T-helper 17 cell (primary cell): ENCODE measurements around the gene IL17RB. TPM values are rescaled to one million over a fixed set of nuclear protein-coding genes. Genes with fewer than 3 reads are reported as not detected.

ENCODE experiments used
- ATAC-seq: fragments of 150-1000 bp; cut with Tn5 transposase; 2 replicates; pipeline ENCODE4 v1.10.0; 2021; ENCODE audit warnings: mild to moderate bottlenecking, moderate library complexity
- DNase-seq, 3 donors: peaks; one replicate each; pipeline versions ENCODE4 v3.0.0 to v3.0.0-alpha.2; 2020 to 2021
- H3K9me3 ChIP-seq: one replicate; pipeline ENCODE4 v1.7.0; 2013; ENCODE audit warnings: low read length, mild to moderate bottlenecking; ENCODE audit not compliant: control insufficient read depth, poor library complexity, severe bottlenecking
- H3K27ac Mint-ChIP-seq: one replicate; pipeline ENCODE4 v1.8.0; 2022; ENCODE audit warnings: mild to moderate bottlenecking, moderate library complexity, mixed read lengths
- H3K27me3 Mint-ChIP-seq: one replicate; pipeline ENCODE4 v1.8.0; 2022; ENCODE audit warnings: mixed read lengths
- H3K36me3 Mint-ChIP-seq: one replicate; pipeline ENCODE4 v1.8.0; 2022; ENCODE audit warnings: low read depth, mixed read lengths
- H3K4me1 Mint-ChIP-seq: one replicate; pipeline ENCODE4 v1.8.0; 2022; ENCODE audit warnings: mild to moderate bottlenecking, mixed read lengths
- H3K4me3 Mint-ChIP-seq: one replicate; pipeline ENCODE4 v1.8.0; 2022; ENCODE audit warnings: mild to moderate bottlenecking, moderate library complexity, mixed read lengths
- total RNA-seq, 4 donors: library from RNA in 2 of 4; stranded (reverse) in 2 of 4; gene quantifications; one replicate each; pipeline ENCODE4 v1.2.3 and lab custom pipeline; 2022 to 2026

Gene IL17RB, protein sequence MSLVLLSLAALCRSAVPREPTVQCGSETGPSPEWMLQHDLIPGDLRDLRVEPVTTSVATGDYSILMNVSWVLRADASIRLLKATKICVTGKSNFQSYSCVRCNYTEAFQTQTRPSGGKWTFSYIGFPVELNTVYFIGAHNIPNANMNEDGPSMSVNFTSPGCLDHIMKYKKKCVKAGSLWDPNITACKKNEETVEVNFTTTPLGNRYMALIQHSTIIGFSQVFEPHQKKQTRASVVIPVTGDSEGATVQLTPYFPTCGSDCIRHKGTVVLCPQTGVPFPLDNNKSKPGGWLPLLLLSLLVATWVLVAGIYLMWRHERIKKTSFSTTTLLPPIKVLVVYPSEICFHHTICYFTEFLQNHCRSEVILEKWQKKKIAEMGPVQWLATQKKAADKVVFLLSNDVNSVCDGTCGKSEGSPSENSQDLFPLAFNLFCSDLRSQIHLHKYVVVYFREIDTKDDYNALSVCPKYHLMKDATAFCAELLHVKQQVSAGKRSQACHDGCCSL
- total RNA-seq (under 1 TPM; 0.44 to 0.75 TPM), total RNA-seq (lab: John Stamatoyannopoulos, UW) (6.5 to 26.8 reads per million in 2 donors)

DNA sequence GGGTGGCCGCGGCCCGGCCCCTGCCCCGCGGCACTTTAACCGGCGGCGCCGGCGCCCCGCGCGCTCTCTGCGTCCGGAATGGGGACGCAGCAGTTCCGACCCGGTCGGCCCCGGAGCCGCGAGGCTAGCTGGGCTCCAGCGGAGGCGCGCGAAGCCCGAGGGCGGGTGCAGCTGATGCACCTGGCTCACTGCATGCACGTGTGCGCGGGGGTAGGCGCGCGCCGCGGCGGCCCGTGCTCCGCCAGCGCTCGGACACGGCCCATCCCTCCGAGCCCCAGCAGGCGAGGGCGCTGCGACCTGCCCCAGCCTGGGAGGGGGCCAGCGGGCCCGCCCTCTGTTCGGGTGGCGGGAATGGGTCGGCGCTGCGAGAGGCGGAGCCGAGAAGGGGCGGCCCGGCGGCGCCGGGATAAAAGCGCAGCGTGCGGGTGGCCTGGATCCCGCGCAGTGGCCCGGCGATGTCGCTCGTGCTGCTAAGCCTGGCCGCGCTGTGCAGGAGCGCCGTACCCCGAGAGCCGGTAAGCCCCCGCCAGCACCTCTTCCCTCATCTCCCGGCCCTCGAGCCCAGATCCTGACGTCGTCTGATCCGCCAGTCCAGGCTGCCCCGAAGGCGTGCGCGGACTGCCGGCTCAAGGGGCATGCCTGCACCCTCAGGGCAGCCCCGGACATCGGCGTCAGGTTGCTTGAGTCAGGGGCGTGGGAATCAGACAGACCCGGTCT is at the start of gene IL17RB, which contains the start of gene CHDH:
TSS of gene IL17RB (plus strand) at position 435 of the 717 bp plus-strand sequence. CDS start at position 456, 21 bp downstream.
TSS of gene CHDH (minus strand) at position 286 of the 717 bp plus-strand sequence. CDS start 22,411 bp downstream, outside the sequence.
- DNase-seq (peak in 2 of 3 donors; percentile 23 to 27), ATAC-seq (peak; percentile 63)
- Mint-ChIP-seq H3K27me3 (peaks cover 64% of the 10 kb centered on the region), H3K4me3 (peak within 1 kb of the TSS; percentile 77), H3K4me1 (peaks cover 6% of the 10 kb centered on the region), H3K36me3 (peaks cover 5% of the 10 kb centered on the region), H3K27ac (no peak within 1 kb of the TSS)
- H3K9me3 ChIP-seq: no peaks in the 10 kb centered on the region

DNA sequence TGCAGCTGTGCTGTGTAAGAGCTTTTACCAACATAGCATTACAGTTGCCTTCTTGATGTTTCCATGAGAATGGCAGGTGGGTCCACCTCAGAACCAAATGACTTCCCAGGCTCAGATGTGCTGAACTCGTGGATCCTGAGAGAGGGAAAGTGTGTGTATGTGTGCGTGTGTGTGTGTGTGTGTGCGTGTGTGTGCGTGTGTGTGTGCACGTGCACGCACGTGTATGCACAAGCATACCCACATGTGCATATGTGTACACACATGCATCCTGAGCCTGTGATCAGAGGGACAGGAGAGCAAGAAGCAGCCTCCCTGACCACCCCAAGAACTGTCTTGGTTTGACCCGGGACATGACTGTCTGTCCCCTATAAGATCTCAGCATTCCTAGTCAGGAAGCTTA is 48.2 kb upstream of the IL17RB start:
- H3K4me3 Mint-ChIP-seq: no peak overlapping the region
- ATAC-seq (no peak), DNase-seq (no peak)
- H3K36me3 Mint-ChIP-seq: no peaks in the 10 kb centered on the region
- H3K9me3 ChIP-seq: no peaks in the 10 kb centered on the region
- H3K27ac Mint-ChIP-seq: no peak overlapping the region
- H3K27me3 Mint-ChIP-seq: peaks cover 25% of the 10 kb centered on the region
- H3K4me1 Mint-ChIP-seq: peaks cover 2% of the 10 kb centered on the region

GRCh38 chr3:53799338-53799865 is 47.0 kb upstream of the IL17RB start:
- H3K9me3 ChIP-seq: no peaks in the 10 kb centered on the region
- ATAC-seq (no peak), DNase-seq (no peak)
- Mint-ChIP-seq H3K36me3 (no peaks in the 10 kb centered on the region), H3K4me3 (no peak overlapping the region), H3K27me3 (peaks cover 25% of the 10 kb centered on the region), H3K27ac (no peak overlapping the region), H3K4me1 (peaks cover 2% of the 10 kb centered on the region)

- peaks cover 27% of the 10 kb centered on the region for H3K27me3 Mint-ChIP-seq
- H3K9me3 ChIP-seq: no peaks in the 10 kb centered on the region
- ATAC-seq (no peak), DNase-seq (no peak)
- H3K27ac Mint-ChIP-seq: no peak overlapping the region
- no peak overlapping the region for H3K4me3 Mint-ChIP-seq
- H3K4me1 Mint-ChIP-seq: peaks cover 2% of the 10 kb centered on the region
- no peaks in the 10 kb centered on the region for H3K36me3 Mint-ChIP-seq
These were observed 46.1 kb upstream of the IL17RB start for GRCh38 chr3:53800041-53800906.

GRCh38 chr3:53801319-53801718 is 45.0 kb upstream of the IL17RB start:
- DNase-seq (no peak), ATAC-seq (no peak)
- Mint-ChIP-seq H3K27me3 (peaks cover 19% of the 10 kb centered on the region), H3K4me1 (peaks cover under 1% of the 10 kb centered on the region), H3K4me3 (no peak overlapping the region), H3K36me3 (no peaks in the 10 kb centered on the region), H3K27ac (no peak overlapping the region)
- no peaks in the 10 kb centered on the region for H3K9me3 ChIP-seq

DNA sequence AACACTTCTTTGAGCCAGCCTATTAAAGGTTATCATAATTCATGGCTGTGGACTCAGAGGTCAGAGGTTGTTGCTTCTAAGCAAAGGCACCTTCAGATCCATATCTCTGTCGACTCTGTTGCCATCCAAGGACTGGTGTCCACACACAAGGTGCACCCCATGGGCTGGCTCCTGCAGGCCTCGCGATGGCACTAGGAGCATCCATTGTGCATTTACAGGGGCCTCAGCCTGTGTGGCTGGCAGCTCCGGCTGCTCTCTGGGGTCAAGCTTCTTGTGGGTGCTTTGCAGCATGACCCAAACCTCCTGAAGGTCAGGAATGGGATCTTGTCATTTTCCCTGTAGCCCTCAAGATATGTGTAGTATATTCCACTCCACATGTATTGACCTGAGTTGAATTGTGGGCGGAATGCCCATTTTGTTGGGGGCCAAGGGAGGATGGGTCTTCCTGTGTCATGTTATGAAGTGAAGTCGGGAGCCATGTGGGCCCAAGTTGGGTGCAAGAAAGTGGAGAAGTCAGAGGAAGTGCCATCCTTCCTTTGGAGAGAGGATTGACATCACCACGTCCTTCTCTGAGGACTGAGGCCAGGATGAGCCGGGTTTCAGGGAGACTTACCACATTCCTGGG is 44.0 kb upstream of the IL17RB start:
- DNase-seq (no peak), ATAC-seq (no peak)
- peaks cover 25% of the 10 kb centered on the region for H3K27me3 Mint-ChIP-seq
- no peaks in the 10 kb centered on the region for H3K36me3 Mint-ChIP-seq
- no peak overlapping the region for H3K27ac Mint-ChIP-seq
- H3K4me1 Mint-ChIP-seq: no peaks in the 10 kb centered on the region
- no peak overlapping the region for H3K4me3 Mint-ChIP-seq
- no peaks in the 10 kb centered on the region for H3K9me3 ChIP-seq

DNA sequence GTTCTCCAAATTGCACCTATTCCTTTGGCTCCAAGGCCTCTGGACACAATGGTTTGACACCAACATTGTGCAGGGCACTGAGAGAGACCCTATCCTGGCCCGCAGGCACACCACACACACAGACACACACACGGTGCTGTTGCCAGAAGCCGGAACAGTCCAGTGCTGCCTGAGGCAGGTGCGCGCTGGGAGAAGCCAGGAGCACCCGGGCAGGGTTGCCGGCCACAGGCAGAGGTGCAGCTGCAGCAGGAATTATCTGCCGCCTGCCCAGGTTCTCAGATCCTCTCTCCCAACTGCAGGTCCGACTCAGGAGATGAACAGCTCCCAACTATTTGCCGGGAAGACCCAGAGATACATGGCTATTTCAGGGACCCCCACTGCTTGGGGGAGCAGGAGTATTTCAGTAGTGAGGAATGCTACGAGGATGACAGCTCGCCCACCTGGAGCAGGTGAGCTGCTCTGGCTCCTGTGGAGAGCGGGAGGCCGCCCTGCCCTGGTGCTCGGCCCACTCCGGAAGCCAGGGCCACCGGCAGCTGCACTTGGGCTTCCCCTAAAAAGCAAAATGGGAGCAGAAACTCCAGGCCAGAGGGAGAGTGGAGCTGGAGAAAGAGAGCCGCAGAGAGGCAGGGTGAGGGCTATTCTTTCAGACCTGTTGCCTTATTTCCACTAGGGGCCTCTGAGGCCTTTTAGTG is 43.1 kb upstream of the IL17RB start:
- H3K36me3 Mint-ChIP-seq: no peaks in the 10 kb centered on the region
- no peak overlapping the region for H3K27ac Mint-ChIP-seq
- no peak overlapping the region for H3K4me3 Mint-ChIP-seq
- DNase-seq: no peak
- H3K9me3 ChIP-seq: no peaks in the 10 kb centered on the region
- no peak for ATAC-seq
- no peaks in the 10 kb centered on the region for H3K4me1 Mint-ChIP-seq
- H3K27me3 Mint-ChIP-seq: peaks cover 30% of the 10 kb centered on the region

GRCh38 chr3:53803816-53804695 is 42.3 kb upstream of the IL17RB start:
- ATAC-seq: no peak
- no peaks in the 10 kb centered on the region for H3K4me1 Mint-ChIP-seq
- no peaks in the 10 kb centered on the region for H3K36me3 Mint-ChIP-seq
- no peak for DNase-seq
- H3K27me3 Mint-ChIP-seq: peaks cover 38% of the 10 kb centered on the region
- H3K9me3 ChIP-seq: no peaks in the 10 kb centered on the region
- no peak overlapping the region for H3K27ac Mint-ChIP-seq
- H3K4me3 Mint-ChIP-seq: no peak overlapping the region

GRCh38 chr3:53804697-53805462 is 41.5 kb upstream of the IL17RB start:
- ATAC-seq: no peak
- H3K9me3 ChIP-seq: no peaks in the 10 kb centered on the region
- Mint-ChIP-seq H3K27me3 (peaks cover 38% of the 10 kb centered on the region), H3K27ac (no peak overlapping the region), H3K36me3 (no peaks in the 10 kb centered on the region), H3K4me3 (no peak overlapping the region), H3K4me1 (no peaks in the 10 kb centered on the region)
- DNase-seq: no peak

DNA sequence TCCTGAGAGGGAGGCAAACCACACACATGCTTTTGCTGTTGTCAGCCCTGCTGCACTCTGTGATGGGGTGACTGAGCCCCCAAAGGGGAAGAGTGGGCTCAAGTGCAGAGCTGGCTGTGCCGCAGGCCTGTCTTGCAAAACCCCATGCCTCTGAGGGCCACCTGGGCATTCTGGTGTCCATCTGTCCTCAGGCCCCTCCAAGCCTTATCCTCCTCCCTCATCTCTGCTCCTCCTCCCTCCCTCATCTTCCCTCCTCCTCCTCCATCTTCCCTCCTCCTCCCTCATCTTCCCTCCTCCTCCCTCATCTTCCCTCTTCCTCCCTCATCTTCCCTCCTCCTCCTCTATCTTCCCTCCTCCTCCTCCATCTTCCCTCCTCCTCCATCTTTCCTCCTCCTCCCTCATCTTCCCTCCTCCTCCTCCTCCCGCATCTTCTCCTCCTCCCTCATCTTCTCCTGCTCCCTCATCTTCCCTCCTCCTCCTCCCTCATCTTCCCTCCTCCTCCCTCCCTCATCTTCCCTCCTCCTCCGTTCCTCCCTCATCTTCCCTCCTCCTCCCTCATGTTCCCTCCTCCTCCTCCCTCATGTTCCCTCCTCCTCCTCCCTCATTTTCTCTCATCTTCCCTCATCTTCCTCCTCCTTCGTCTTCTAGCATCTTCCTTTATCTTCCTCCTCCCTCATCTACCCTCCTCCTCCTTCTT is 40.8 kb upstream of the IL17RB start:
- Mint-ChIP-seq H3K4me3 (no peak overlapping the region), H3K27me3 (peaks cover 38% of the 10 kb centered on the region), H3K27ac (no peak overlapping the region), H3K36me3 (no peaks in the 10 kb centered on the region), H3K4me1 (no peaks in the 10 kb centered on the region)
- no peaks in the 10 kb centered on the region for H3K9me3 ChIP-seq
- ATAC-seq (no peak), DNase-seq (no peak)
